ENCODE results near the gene RUNX2.

- TF ChIP-seq EZH2 (IDR thresholded peaks at IDR 0.05; ENCODE audit: insufficient read depth, poor library complexity, severe bottlenecking) (no peak), EZH2phosphoT487 (IDR thresholded peaks at IDR 0.05; ENCODE audit: insufficient read depth, low read depth) (no peak)
Observed at GRCh38 chr6:45607798-45608197, 279.7 kb downstream of the RUNX2 start.
